ENCODE data around the gene MPST. TPM values are rescaled to one million over a fixed set of nuclear protein-coding genes. Genes with fewer than 3 reads are reported as not detected.

Gene MPST
- total RNA-seq, 4 donors from 2014 or later: 99.0 to 171 (median 143) TPM

DNA sequence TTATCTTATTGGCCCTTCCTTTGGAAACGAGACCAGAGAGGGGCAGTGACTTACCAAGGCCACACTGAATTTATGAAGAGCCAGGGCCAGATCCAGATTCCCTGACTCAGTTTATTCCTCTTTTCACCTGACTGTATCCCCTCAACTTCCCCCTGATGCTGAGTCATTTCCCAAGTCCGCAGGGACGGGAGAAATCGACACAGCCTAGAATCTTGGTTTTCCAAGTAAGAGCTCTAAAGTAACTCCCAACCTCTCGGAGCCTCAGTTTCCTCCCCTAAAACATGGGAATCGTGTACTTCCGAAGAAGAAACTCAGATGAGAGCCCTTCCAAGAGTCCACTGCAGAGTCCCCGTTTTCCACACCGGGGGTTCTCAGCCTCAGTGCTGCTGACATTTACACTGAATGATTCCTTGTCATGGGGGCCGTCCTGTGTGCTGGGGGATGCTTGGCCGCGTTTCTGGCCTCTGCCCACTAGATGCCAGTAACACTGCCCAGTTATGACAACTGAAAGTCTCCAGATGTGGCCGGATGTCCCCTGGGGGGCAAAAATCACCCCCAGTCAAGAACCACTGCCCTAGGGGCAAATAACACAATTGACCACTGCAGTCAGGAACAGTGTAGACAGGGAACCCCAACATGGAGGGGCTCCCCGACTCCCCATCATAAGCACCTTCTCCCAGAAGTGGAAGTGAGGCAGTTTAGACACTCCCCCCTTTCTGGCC, 11.2 kb downstream of the MPST start:
- WGBS: 71% methylated on average over 8 of the region's 14 CpGs
- Histone ChIP-seq H3K36me3 (peaks cover 47% of the 10 kb centered on the region), H3K9me3 (no peaks in the 10 kb centered on the region), H3K4me3 (no peak overlapping the region), H3K4me1 (peaks cover 18% of the 10 kb centered on the region), H3K27me3 (no peaks in the 10 kb centered on the region), H3K27ac (no peak overlapping the region)
- TF ChIP-seq, protein P1, sequence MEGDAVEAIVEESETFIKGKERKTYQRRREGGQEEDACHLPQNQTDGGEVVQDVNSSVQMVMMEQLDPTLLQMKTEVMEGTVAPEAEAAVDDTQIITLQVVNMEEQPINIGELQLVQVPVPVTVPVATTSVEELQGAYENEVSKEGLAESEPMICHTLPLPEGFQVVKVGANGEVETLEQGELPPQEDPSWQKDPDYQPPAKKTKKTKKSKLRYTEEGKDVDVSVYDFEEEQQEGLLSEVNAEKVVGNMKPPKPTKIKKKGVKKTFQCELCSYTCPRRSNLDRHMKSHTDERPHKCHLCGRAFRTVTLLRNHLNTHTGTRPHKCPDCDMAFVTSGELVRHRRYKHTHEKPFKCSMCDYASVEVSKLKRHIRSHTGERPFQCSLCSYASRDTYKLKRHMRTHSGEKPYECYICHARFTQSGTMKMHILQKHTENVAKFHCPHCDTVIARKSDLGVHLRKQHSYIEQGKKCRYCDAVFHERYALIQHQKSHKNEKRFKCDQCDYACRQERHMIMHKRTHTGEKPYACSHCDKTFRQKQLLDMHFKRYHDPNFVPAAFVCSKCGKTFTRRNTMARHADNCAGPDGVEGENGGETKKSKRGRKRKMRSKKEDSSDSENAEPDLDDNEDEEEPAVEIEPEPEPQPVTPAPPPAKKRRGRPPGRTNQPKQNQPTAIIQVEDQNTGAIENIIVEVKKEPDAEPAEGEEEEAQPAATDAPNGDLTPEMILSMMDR (IDR thresholded peaks at IDR 0.05): no peak
- TF ChIP-seq POLR2A (IDR thresholded peaks at IDR 0.05): no peak
- no peak for TF ChIP-seq EP300 (IDR thresholded peaks at IDR 0.05)
- no peak for TF ChIP-seq POLR2AphosphoS5 (IDR thresholded peaks at IDR 0.05)
- no peak for DNase-seq (ENCODE audit: low spot score in 2 of 2)

DNA sequence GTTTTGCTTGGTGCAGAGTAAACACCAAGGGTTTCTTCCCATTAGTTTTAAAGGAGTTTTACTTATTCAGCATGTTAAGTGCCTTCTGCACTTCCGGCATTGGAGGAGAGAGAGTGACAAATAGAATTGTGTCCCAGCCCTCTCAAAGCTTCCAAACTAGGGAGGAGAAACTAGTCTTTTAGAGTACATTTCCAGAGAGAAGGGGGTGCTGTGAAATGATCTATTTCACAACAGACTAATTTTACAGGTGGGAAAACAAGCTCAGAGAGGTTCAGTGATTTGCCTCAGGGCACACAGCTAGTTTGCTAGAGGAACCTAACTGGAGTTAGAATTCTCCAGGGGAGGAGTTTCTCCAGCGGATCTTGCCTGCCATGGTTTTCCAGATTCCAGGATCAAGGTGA, 12.6 kb downstream of the MPST start:
- TF ChIP-seq, protein P1 (IDR thresholded peaks at IDR 0.05): no peak
- TF ChIP-seq POLR2AphosphoS5 (IDR thresholded peaks at IDR 0.05): no peak
- no peak for TF ChIP-seq POLR2A (IDR thresholded peaks at IDR 0.05)
- no peak for TF ChIP-seq EP300 (IDR thresholded peaks at IDR 0.05)
- Histone ChIP-seq H3K9me3 (no peaks in the 10 kb centered on the region), H3K4me3 (no peak overlapping the region), H3K4me1 (peaks cover 16% of the 10 kb centered on the region), H3K27me3 (peaks cover 5% of the 10 kb centered on the region), H3K27ac (peak overlapping the region; percentile 77), H3K36me3 (peaks cover 35% of the 10 kb centered on the region)
- 33% methylated on average over 2 of the region's 2 CpGs for WGBS
- no peak for DNase-seq (ENCODE audit: low spot score in 2 of 2)

DNA sequence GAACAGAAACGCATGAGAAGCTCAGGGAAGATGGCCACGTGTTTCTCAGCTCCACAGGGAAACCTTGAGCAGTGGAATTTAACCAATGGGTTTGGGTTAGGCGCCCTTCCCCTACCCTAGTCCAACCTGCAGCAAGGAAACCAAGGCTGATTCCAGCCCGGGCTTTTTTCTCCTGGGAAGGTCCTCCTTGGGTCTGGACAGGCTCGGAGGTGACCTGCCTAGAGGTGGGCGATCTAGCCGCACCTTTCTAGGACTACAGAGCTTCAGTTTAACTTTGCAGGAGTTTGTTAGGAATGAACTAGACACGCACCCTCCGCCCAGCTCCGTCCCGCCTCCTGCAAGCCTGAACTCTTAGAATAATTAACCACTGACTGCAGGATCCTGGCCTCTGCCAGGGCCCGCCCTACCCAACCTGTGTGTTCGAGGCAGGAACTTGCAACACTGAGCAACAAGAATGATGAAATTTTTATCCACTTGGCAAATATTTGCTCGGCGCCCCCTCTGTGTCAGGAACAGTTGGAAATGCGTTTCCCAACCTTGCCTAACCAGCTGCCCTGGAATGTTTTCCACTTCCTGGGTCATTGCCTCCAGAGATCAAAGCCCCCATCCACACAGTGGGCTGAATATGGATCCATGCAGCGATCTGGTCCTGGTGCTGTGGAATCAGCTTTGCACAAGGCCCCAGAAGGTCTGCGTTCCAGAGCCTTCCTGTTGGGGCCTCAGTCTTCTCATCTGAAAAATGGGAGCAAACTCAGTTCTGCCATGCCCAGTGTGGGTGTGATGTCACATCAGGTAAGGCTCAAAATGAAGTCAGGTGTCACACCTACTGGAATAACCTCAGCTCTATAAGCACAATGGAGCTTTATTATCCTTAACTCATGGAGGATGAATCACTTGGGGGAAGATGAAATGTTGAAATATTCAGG, 13.3 kb downstream of the MPST start:
- H3K4me3 ChIP-seq: no peak overlapping the region
- no peak for DNase-seq (ENCODE audit: low spot score in 2 of 2)
- peaks cover 29% of the 10 kb centered on the region for H3K36me3 ChIP-seq
- peak overlapping the region; percentile 77 for H3K27ac ChIP-seq
- no peaks in the 10 kb centered on the region for H3K9me3 ChIP-seq
- TF ChIP-seq POLR2AphosphoS5 (IDR thresholded peaks at IDR 0.05): peak in 2 of 3 donors; percentile 30 to 40
- TF ChIP-seq POLR2A (IDR thresholded peaks at IDR 0.05): no peak
- peaks cover 9% of the 10 kb centered on the region for H3K27me3 ChIP-seq
- 24% methylated on average over 11 of the region's 18 CpGs for WGBS
- H3K4me1 ChIP-seq: peaks cover 16% of the 10 kb centered on the region

DNA sequence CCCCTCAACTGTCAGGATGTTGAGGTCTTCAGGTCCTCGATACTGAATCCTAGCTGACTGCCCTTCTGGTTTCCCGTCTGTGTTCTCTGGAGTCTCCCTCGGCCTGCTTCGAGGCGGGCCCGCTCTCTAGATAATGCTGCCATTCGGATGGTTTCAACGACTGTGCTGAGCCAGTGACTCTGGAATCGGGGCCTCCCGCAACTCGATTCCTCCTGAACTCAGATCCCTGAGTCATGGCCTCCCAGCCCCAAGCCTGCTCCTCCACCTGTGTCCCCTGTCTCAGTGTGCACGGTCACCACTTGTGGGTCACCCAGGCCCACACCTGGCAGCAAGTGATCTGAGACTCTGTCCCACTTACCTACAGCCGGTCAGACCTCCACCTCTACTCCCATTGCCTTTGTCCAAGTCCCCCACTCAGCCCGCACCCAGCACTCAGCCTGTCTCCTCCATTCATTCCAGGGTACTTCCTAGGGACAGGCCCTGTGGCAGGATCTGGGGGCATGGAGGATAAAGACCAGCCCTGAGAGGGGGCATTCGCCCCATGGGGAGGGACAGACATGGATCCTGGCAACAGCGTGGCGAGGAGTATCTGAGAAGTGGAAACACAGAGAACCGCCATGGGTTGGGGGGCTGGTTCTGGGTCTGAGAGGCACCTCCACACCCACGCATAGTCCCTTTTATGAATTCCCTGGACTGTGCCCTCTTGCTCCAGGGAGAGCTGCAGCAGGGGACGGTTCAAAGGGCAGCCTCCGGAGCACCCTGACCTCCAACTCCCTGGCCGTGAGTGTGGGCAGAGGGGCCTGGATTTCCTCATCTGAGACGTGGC, 14.3 kb downstream of the MPST start:
- TF ChIP-seq POLR2A (IDR thresholded peaks at IDR 0.05) (no peak), EP300 (IDR thresholded peaks at IDR 0.05) (no peak), POLR2AphosphoS5 (IDR thresholded peaks at IDR 0.05) (no peak)
- TF ChIP-seq, protein P1 (IDR thresholded peaks at IDR 0.05): no peak
- Histone ChIP-seq H3K4me3 (no peak overlapping the region), H3K27me3 (peaks cover 9% of the 10 kb centered on the region), H3K36me3 (peaks cover 20% of the 10 kb centered on the region), H3K27ac (no peak overlapping the region), H3K4me1 (peaks cover 16% of the 10 kb centered on the region), H3K9me3 (no peaks in the 10 kb centered on the region)
- WGBS: 88% methylated on average over 21 of the region's 23 CpGs
- DNase-seq (ENCODE audit: low spot score in 2 of 2): no peak

DNA sequence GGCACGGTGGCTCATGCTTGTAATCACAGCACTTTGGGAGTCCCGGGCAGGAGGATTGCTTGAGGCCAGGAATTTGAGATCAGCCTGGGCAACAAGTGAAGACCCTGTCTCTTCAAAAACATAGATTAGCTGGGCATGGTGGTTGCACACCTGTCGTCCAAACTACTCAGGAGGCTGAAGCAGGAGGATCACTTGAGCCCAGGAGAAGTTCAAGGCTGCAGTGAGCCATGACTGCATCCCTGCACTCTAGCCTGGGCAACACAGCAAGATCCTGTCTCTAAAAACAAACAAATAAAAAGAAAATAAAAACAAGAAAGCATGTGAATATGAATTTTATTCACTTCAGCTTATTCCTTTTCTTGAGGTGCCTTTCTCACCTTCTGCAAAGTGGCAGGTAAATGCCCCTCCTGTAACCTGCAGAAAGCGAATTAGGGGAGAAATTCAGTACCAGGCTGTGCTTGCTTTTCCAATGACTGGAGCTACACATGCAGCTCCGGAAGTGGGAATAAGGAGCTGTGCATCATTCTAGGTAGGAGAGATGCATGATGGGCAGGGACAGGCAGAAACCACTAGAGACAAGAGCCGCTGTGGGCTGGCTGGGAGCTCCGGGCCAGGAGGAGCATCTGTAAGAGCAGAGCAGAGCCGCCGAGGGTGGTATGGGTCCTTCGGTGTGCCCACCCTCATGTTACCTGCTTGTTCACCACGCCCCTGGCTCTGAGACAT, 17.3 kb downstream of the MPST start:
- 79% methylated on average over 11 of the region's 11 CpGs for WGBS
- no peaks in the 10 kb centered on the region for H3K36me3 ChIP-seq
- no peak overlapping the region for H3K27ac ChIP-seq
- H3K4me1 ChIP-seq: peaks cover 19% of the 10 kb centered on the region
- H3K27me3 ChIP-seq: peaks cover 9% of the 10 kb centered on the region
- H3K4me3 ChIP-seq: no peak overlapping the region
- TF ChIP-seq POLR2AphosphoS5 (IDR thresholded peaks at IDR 0.05): no peak
- TF ChIP-seq EP300 (IDR thresholded peaks at IDR 0.05): no peak
- TF ChIP-seq POLR2A (IDR thresholded peaks at IDR 0.05): no peak
- TF ChIP-seq, protein P1 (IDR thresholded peaks at IDR 0.05): no peak
- DNase-seq (ENCODE audit: low spot score in 2 of 2): no peak
- no peaks in the 10 kb centered on the region for H3K9me3 ChIP-seq

All from suprapubic skin (tissue), 4 donors.